ENCODE measurements around the gene TMCC2.

The TMCC2 gene

GRCh38 chr1:205259324-205259832, 31.6 kb downstream of the TMCC2 start:
- Histone ChIP-seq H3K4me1 (ENCODE audit: low read depth, poor library complexity, severe bottlenecking) (peaks cover 100% of the 10 kb centered on the region), H3K4me2 (peak overlapping the region; percentile 84)

GRCh38 chr1:205259998-205260397, 32.3 kb downstream of the TMCC2 start:
- Histone ChIP-seq H3K27me3 (ENCODE audit: insufficient read depth, low read depth) (no peaks in the 10 kb centered on the region), H2AFZ (ENCODE audit: low read depth) (peak overlapping the region; percentile 32; the same call in 1 of the 2 replicates), H4K20me1 (ENCODE audit: insufficient read depth) (no peaks in the 10 kb centered on the region), H3K4me2 (peak overlapping the region; percentile 84), H3K36me3 (ENCODE audit: insufficient read depth) (no peaks in the 10 kb centered on the region), H3K4me3 (IDR thresholded peaks at IDR 0.05; ENCODE audit: insufficient read depth, low read depth, low read length) (peak overlapping the region; percentile 78), H3K9ac (no peak overlapping the region; the same call in 1 of the 2 replicates), H3K79me2 (ENCODE audit: insufficient read depth, low read depth) (no peaks in the 10 kb centered on the region; the same call in 1 of the 2 replicates), H3K27ac (peak overlapping the region; percentile 73; the same call in 1 of the 2 replicates), H3K4me1 (ENCODE audit: low read depth, poor library complexity, severe bottlenecking) (peaks cover 99% of the 10 kb centered on the region)
- TF ChIP-seq CTCF (conservative IDR thresholded peaks at IDR 0.05; ENCODE audit: low read depth, low read length) = no peak

More at GRCh38 chr1:205259324-205259832, 31.6 kb downstream of the TMCC2 start:
- H3K4me3 ChIP-seq (IDR thresholded peaks at IDR 0.05; ENCODE audit: insufficient read depth, low read depth, low read length) = peak overlapping the region; percentile 78
- H3K36me3 ChIP-seq (ENCODE audit: insufficient read depth) = no peaks in the 10 kb centered on the region
- no peak for TF ChIP-seq CTCF (conservative IDR thresholded peaks at IDR 0.05; ENCODE audit: low read depth, low read length)
- peak overlapping the region; percentile 73 for H3K27ac ChIP-seq
- H3K9ac ChIP-seq = peak overlapping the region; percentile 40; the same call in 1 of the 2 replicates
- peak overlapping the region; percentile 32; the same call in 1 of the 2 replicates for H2AFZ ChIP-seq (ENCODE audit: low read depth)
- no peaks in the 10 kb centered on the region for H4K20me1 ChIP-seq (ENCODE audit: insufficient read depth)
- no peaks in the 10 kb centered on the region for H3K27me3 ChIP-seq (ENCODE audit: insufficient read depth, low read depth)
- no peaks in the 10 kb centered on the region; the same call in 1 of the 2 replicates for H3K79me2 ChIP-seq (ENCODE audit: insufficient read depth, low read depth)

- Histone ChIP-seq H3K9ac (no peak overlapping the region), H3K36me3 (ENCODE audit: insufficient read depth) (no peaks in the 10 kb centered on the region), H2AFZ (ENCODE audit: low read depth) (no peak overlapping the region), H4K20me1 (ENCODE audit: insufficient read depth) (no peaks in the 10 kb centered on the region), H3K4me2 (peak overlapping the region; percentile 4; the same call in 1 of the 2 replicates), H3K4me3 (IDR thresholded peaks at IDR 0.05; ENCODE audit: insufficient read depth, low read depth, low read length) (no peak overlapping the region), H3K27ac (no peak overlapping the region), H3K27me3 (ENCODE audit: insufficient read depth, low read depth) (no peaks in the 10 kb centered on the region), H3K4me1 (ENCODE audit: low read depth, poor library complexity, severe bottlenecking) (peaks cover 88% of the 10 kb centered on the region), H3K79me2 (ENCODE audit: insufficient read depth, low read depth) (no peaks in the 10 kb centered on the region; the same call in 1 of the 2 replicates)
- no peak for TF ChIP-seq CTCF (conservative IDR thresholded peaks at IDR 0.05; ENCODE audit: low read depth, low read length)
Observed at GRCh38 chr1:205260948-205261732, 33.4 kb downstream of the TMCC2 start.

GRCh38 chr1:205261946-205262691, 34.4 kb downstream of the TMCC2 start:
- no peak overlapping the region for H3K27ac ChIP-seq
- no peak overlapping the region for H3K4me3 ChIP-seq (IDR thresholded peaks at IDR 0.05; ENCODE audit: insufficient read depth, low read depth, low read length)
- no peaks in the 10 kb centered on the region for H3K36me3 ChIP-seq (ENCODE audit: insufficient read depth)
- no peaks in the 10 kb centered on the region; the same call in 1 of the 2 replicates for H3K79me2 ChIP-seq (ENCODE audit: insufficient read depth, low read depth)
- H3K9ac ChIP-seq = no peak overlapping the region
- H3K27me3 ChIP-seq (ENCODE audit: insufficient read depth, low read depth) = no peaks in the 10 kb centered on the region
- H2AFZ ChIP-seq (ENCODE audit: low read depth) = no peak overlapping the region
- H4K20me1 ChIP-seq (ENCODE audit: insufficient read depth) = no peaks in the 10 kb centered on the region
- H3K4me2 ChIP-seq = peak overlapping the region; percentile 40; the same call in 1 of the 2 replicates
- peaks cover 78% of the 10 kb centered on the region for H3K4me1 ChIP-seq (ENCODE audit: low read depth, poor library complexity, severe bottlenecking)
- no peak for TF ChIP-seq CTCF (conservative IDR thresholded peaks at IDR 0.05; ENCODE audit: low read depth, low read length)
